Testis (tissue), 2 donors: ENCODE results near the gene PLXDC1.

ENCODE experiments used
- CTCF ChIP-seq, 3 experiments: fragments of 450-650 bp in 2 of 3; fragments of 200-600 bp in 1 of 3; sonication (generic) in 1 of 3; IDR thresholded peaks; one replicate each; pipeline ENCODE4 v1.5.1; 2016 to 2019; ENCODE audit warnings: antibody characterized with exemption in 3 of 3, mild to moderate bottlenecking in 2 of 3, moderate library complexity in 1 of 3
- POLR2A ChIP-seq: fragments of 450-650 bp; IDR thresholded peaks from one replicate; pipeline ENCODE4 v1.6.1; 2017; ENCODE audit warnings: antibody characterized with exemption, mild to moderate bottlenecking, moderate library complexity

- TF ChIP-seq CTCF (IDR thresholded peaks at IDR 0.05) (no peak), POLR2A (no peak)
Observed at GRCh38 chr17:39197380-39198185, 46.1 kb upstream of the PLXDC1 start, which contains the start of gene CACNB1.
